Hepatocyte (in vitro differentiated cells): ENCODE measurements around the gene SLC26A11. TPM values are rescaled to one million over a fixed set of nuclear protein-coding genes. Genes with fewer than 3 reads are reported as not detected.

Experiments
- DNase-seq: peaks from one replicate; pipeline ENCODE4 v3.0.0-alpha.2; 2016; ENCODE audit warnings: low spot score
- H2AFZ ChIP-seq: fragments of 200-600 bp; sonication (generic); 2 replicates; pipeline ENCODE4 v1.6.0; 2016; ENCODE audit warnings: antibody characterized with exemption, mild to moderate bottlenecking
- H3K27ac ChIP-seq: fragments of 200-600 bp; sonication (generic); 2 replicates; pipeline ENCODE4 v1.5.1; 2016; ENCODE audit warnings: mild to moderate bottlenecking
- H3K27me3 ChIP-seq: fragments of 200-600 bp; sonication (generic); 2 replicates; pipeline ENCODE4 v1.6.1; 2016
- H3K36me3 ChIP-seq: fragments of 200-600 bp; sonication (generic); replicated peaks from 2 replicates; pipeline ENCODE4 v1.5.1; 2016; ENCODE audit warnings: low read depth; ENCODE audit not compliant: insufficient read depth
- H3K4me1 ChIP-seq: fragments of 200-600 bp; sonication (generic); 2 replicates; pipeline ENCODE4 v1.5.1; 2016; ENCODE audit warnings: mild to moderate bottlenecking, moderate library complexity; ENCODE audit not compliant: insufficient read depth
- H3K4me2 ChIP-seq: fragments of 200-600 bp; sonication (generic); 2 replicates; pipeline ENCODE4 v1.6.0; 2016
- H3K4me3 ChIP-seq: fragments of 200-600 bp; sonication (generic); 2 replicates; pipeline ENCODE4 v1.5.1; 2016; ENCODE audit warnings: mild to moderate bottlenecking
- H3K79me2 ChIP-seq: fragments of 200-600 bp; sonication (generic); 2 replicates; pipeline ENCODE4 v1.6.0; 2017; ENCODE audit warnings: mild to moderate bottlenecking
- H3K9me2 ChIP-seq: fragments of 200-600 bp; sonication (generic); replicated peaks from 2 replicates; pipeline ENCODE4 v1.6.0; 2017; ENCODE audit warnings: mild to moderate bottlenecking; ENCODE audit not compliant: insufficient read depth
- H3K9me3 ChIP-seq: fragments of 200-600 bp; sonication (generic); 2 replicates; pipeline ENCODE4 v1.5.1; 2016; ENCODE audit warnings: low read depth, mild to moderate bottlenecking
- H4K20me1 ChIP-seq: fragments of 200-600 bp; sonication (generic); 2 replicates; pipeline ENCODE4 v1.6.0; 2016; ENCODE audit warnings: mild to moderate bottlenecking; ENCODE audit not compliant: insufficient read depth, poor library complexity, severe bottlenecking
- CTCF ChIP-seq: fragments of 200-600 bp; sonication (generic); IDR thresholded peaks from 2 replicates; pipeline ENCODE4 v1.5.1; 2016; ENCODE audit warnings: antibody characterized with exemption, mild to moderate bottlenecking; ENCODE audit not compliant: poor library complexity
- EZH2 ChIP-seq: fragments of 200-600 bp; sonication (generic); IDR thresholded peaks from 2 replicates; pipeline ENCODE4 v1.6.1; 2016; ENCODE audit warnings: antibody characterized with exemption, mild to moderate bottlenecking, borderline replicate concordance
- EZH2phosphoT487 ChIP-seq: fragments of 200-600 bp; sonication (generic); IDR thresholded peaks from one replicate; pipeline ENCODE4 v1.6.1; 2018; ENCODE audit warnings: antibody characterized with exemption, mild to moderate bottlenecking, low read depth, moderate library complexity; ENCODE audit not compliant: unreplicated experiment, severe bottlenecking
- WGBS: methylation state at CpG from one replicate; pipeline ENCODE4 v1.1.6; 2016; ENCODE audit warnings: low lambda C conversion rate; ENCODE audit errors: missing lambda C conversion rate; 5-methylcytosine and 5-hydroxymethylcytosine counted together
- polyA plus RNA-seq: library from polyadenylated mRNA; unstranded; fragments of >200 nt; fragmentation: Nextera tagmentation; extraction: Ambion mirVana; gene quantifications from 2 replicates; pipeline ENCODE4 v1.2.1, GENCODE V29; 2016
- total RNA-seq: library from RNA; depleted of rRNA; stranded (reverse); fragments of >200 nt; gene quantifications from 2 replicates; pipeline ENCODE4 v1.2.3, GENCODE V29; 2014

Gene SLC26A11
- total and polyA plus RNA-seq, 2 experiments from 2014 or later = 17.5 to 24.9 TPM

GRCh38 chr17:80214012-80214877, 6.0 kb upstream of the SLC26A11 start:
- no peaks in the 10 kb centered on the region for H3K27me3 ChIP-seq
- H3K9me3 ChIP-seq = no peaks in the 10 kb centered on the region
- no peak for TF ChIP-seq EZH2phosphoT487
- no peak for TF ChIP-seq EZH2
- TF ChIP-seq CTCF = no peak
- no peak overlapping the region for H3K27ac ChIP-seq
- H3K4me3 ChIP-seq = no peak overlapping the region
- no peak overlapping the region for H3K4me2 ChIP-seq
- WGBS = 96% methylated on average over 47 of the region's 48 CpGs
- H3K36me3 ChIP-seq = no peaks in the 10 kb centered on the region
- H4K20me1 ChIP-seq = no peaks in the 10 kb centered on the region
- H3K4me1 ChIP-seq = peaks cover 7% of the 10 kb centered on the region
- H3K79me2 ChIP-seq = peaks cover 12% of the 10 kb centered on the region
- no peak overlapping the region for H2AFZ ChIP-seq
- no peak for DNase-seq
- no peaks in the 10 kb centered on the region for H3K9me2 ChIP-seq

- DNase-seq = no peak
- TF ChIP-seq CTCF = no peak
- no peaks in the 10 kb centered on the region for H4K20me1 ChIP-seq
- no peak overlapping the region for H3K4me2 ChIP-seq
- 97% methylated on average over 15 of the region's 17 CpGs for WGBS
- no peak overlapping the region for H3K27ac ChIP-seq
- no peak overlapping the region for H2AFZ ChIP-seq
- H3K4me3 ChIP-seq = no peak overlapping the region
- H3K4me1 ChIP-seq = peaks cover 10% of the 10 kb centered on the region
- no peaks in the 10 kb centered on the region for H3K36me3 ChIP-seq
- H3K9me2 ChIP-seq = no peaks in the 10 kb centered on the region
- no peaks in the 10 kb centered on the region for H3K27me3 ChIP-seq
- H3K79me2 ChIP-seq = peaks cover 15% of the 10 kb centered on the region
- no peaks in the 10 kb centered on the region for H3K9me3 ChIP-seq
Observed at GRCh38 chr17:80214878-80215210, 5.4 kb upstream of the SLC26A11 start.

GRCh38 chr17:80216473-80217456, 3.5 kb upstream of the SLC26A11 start:
- Histone ChIP-seq H3K27ac (no peak overlapping the region), H3K27me3 (no peaks in the 10 kb centered on the region), H3K4me2 (no peak overlapping the region), H3K36me3 (no peaks in the 10 kb centered on the region), H3K4me3 (no peak overlapping the region), H3K9me2 (no peaks in the 10 kb centered on the region), H4K20me1 (no peaks in the 10 kb centered on the region), H3K9me3 (no peaks in the 10 kb centered on the region), H3K79me2 (peaks cover 32% of the 10 kb centered on the region), H3K4me1 (peaks cover 16% of the 10 kb centered on the region), H2AFZ (no peak overlapping the region)
- DNase-seq = no peak
- WGBS = 96% methylated on average over 36 of the region's 40 CpGs
- TF ChIP-seq CTCF (no peak), EZH2phosphoT487 (no peak), EZH2 (no peak)
